Activated CD4-positive, alpha-beta T cell treated with anti-CD3 and anti-CD28 coated beads for 4 hours (primary cell): ENCODE measurements around the gene IKZF2.
"Not testable (repeated sequence)": the region's sequence is repeated elsewhere in the genome, so short reads cannot be mapped to it uniquely, and the experiment has no call there.

Source experiments
- DNase-seq, 2 donors: peaks; one replicate each; pipeline ENCODE4 v3.0.0-alpha.2; 2020

IKZF2 gene

DNA sequence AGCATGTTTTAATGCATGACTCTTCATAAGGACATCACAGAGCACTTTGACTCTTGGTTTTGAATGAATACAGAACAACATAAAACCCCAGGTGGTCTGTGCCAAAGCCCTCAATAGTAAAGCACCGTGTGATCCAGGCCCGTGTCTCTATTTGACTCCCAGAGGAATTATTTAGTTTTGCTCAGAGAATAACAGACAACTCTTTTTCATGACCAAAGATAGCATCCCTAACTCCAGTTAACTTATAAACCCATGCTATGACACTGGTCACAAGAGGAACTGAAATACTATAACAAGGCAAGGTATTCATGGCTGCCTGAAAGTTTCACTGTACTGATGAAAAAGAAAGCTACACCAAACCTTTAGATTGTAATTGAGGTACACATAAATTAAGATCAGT lies 128.4 kb downstream of the IKZF2 start:
- no peak for DNase-seq

DNA sequence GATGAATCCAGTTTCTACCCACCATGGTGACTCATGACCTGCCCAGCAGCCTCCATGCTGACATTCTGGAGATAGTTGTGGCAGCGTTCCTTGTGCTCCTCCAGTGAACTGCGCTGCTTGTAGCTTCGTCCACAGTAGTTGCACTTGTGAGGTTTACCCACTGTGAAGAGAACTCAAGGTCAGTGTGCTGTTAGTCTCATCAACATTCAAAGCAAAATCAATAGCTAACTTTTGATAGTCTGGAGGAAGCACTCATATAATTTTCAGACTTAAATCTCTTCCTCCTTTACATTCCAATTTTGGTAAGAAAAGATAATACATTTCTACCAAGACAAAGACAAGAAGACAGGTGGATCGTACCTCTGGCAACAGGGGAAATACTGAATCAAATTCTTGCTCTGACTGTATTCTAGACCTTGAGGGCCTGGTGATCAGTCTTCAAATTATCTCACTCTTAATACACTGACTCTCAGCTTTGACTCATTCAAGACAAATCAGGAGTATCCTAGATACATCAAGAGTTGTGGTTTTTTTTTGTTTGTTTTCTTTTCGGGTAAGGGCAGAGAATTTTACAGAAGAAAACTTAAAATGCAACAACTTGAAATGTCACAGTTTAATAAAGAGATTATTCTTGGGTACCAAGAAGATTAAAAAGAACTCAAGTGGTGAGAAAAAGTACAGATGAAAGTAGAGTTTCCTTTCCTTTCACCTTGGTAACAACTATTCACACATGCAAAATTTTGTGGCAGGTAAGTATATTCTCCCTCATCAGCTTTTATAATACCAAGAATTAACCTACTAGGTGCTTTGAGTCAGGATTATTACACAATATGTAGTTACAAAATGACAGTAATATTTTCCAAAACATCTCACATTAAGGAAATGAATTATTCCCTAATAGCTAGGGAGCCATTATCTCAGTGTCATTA lies 129.2 kb downstream of the IKZF2 start:
- no peak for DNase-seq

- DNase-seq, result not testable (repeated sequence)
Measured at GRCh38 chr2:213020913-213021312, 130.5 kb downstream of the IKZF2 start.

DNA sequence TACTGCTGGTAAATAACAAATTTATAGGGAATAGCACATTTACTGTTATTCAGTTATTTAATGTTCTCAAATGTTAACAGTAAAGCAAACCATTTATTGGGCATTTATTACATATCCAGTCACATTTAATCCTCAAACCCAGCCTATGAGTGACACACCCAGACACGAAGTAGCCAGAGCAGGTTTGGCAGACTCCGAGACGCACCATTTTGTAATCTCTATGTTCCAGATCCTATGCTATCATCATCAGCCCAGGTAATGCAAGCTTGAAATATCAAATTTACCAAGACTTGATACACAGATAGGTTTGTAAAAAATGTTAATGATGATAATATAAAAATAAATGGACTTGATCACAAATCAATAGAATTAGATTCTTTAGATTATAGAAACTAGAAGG lies 131.1 kb downstream of the IKZF2 start:
- DNase-seq, result no peak

DNA sequence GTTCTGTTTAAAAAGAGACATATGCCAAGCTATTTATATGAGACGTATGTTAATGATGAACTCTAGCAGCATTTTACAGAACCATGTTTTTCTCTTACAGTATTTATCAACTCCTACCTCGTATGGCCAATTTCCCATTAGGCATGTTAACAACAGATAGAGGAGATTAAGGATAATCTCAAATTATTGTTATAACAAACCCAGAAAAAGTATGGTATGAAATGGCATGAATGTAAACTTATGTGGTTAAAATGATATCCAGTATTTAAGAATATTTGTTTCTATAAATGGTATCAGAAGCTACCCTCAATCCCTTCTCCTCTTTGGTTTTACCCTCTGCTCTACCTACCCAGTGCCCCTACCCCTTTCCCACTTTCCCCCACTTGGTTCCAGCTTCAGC lies 132.0 kb downstream of the IKZF2 start:
- DNase-seq, result no peak

- no peak for DNase-seq
Measured at GRCh38 chr2:213018340-213018901, 133.0 kb downstream of the IKZF2 start.

DNA sequence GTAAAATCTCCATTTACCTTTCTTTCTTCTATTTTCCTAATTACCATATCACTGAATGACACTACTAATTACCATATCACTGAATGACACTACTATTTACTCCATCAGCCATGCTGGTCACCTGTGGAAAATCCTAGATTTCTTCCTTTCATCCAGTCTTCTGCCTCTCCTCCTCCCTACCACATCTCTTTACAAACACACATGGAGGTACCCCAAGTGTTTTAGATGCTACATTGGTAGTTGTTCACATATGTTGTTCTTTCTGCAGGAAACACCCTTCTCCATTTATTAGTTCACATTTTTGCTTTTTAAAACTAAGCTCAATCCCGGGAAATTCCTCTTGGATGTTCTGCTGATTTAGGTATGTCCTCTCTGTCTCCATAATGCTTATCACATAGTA lies 134.0 kb downstream of the IKZF2 start:
- DNase-seq, result no peak

GRCh38 chr2:213016984-213017351 lies 134.4 kb downstream of the IKZF2 start:
- DNase-seq, result no peak

- DNase-seq, result no peak
Measured at GRCh38 chr2:213016166-213016983, 135.0 kb downstream of the IKZF2 start.

GRCh38 chr2:213015387-213016165 lies 135.8 kb downstream of the IKZF2 start:
- no peak for DNase-seq

DNA sequence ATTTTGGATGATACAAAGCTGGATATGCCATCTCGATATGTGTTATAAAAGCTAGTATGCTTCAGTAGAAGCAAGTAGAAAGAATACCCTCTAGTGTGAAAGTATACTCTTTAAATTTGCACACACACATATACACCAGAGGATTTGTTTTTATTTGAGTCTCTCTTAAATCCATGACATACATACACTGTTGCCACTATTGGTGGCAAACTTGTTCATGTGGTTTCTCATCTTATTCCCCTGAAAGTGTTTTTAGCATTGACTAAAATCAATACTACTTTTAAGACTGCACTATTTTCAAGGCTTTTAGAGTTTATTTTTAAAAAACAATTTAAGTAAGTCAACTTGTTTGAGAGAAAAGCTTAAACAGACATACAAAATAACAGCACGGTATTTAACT lies 137.4 kb downstream of the IKZF2 start:
- DNase-seq, result no peak

DNA sequence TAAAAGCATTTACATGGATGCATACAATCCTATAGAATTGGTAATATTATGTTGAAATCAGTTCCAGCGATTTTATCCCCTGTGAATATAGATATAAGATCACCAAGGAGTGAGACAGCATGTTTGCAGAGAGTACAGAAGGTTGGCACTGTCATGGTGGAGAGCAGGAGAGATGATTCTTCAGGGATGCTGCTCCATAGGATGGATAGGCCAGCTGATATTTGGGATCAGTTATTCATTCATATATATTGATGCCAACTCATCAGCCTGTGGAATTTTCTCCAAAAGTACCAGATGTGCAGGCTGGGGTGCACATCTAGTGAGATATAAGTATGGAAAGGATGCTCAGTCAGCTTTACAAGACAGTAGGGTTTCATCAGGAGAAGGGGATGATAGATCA lies 139.9 kb downstream of the IKZF2 start:
- DNase-seq, result no peak

GRCh38 chr2:213010106-213010779 lies 141.2 kb downstream of the IKZF2 start:
- no peak for DNase-seq

DNA sequence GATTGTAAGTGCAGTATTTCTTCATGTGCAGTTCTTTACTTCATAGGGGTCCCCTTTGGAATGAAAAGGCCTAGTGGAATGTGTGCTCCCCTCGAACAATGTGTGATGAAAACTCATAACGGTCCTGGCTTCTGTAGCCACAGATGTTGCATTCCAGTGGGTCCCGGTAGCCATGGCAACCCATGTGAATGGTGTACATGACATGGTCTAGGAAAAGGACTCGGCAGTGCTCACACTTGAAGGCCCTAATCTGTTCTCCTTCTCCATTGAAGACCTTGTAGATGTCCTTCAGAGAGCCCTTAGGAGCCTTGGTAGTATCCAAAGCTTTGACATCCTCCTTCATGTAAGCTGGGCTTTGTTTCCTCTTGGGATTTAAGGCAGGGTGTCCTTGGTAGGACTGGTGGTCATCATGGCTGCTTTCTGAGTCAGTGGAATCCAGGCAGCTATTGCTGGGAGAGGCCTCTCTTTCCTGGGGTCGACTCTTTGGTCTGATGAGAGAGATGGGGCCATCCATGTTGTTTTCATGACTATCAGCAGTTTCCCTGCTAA lies 144.0 kb downstream of the IKZF2 start:
- no peak for DNase-seq

DNA sequence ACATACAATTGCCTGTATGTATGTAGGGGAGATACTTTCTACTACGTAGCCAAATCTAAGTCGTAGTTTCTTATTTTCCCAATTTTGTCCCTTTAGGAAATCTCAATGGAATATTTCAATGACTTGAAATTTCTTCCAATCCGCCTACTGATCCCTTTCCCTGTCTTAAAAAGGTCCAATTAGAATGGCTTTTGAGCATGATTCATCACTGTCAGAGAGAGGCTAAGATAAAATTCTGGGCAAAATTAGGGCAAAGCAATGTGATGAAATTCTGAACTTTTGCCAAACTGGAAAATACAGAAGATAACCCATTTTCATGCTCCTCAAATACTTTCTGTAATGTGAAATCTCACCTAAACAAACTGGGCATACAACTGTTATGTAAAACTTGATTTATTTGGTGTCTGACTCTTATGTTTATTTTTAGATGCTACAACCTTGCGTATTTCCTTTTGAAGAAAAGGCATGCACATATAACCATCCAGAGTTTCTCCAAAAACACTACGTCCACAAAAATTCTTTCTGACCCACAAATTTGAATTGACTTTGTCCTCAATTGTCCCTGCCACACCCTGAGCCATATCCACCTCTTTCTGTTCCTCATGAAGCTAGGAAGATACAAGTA lies 147.1 kb downstream of the IKZF2 start:
- DNase-seq, result no peak

DNA sequence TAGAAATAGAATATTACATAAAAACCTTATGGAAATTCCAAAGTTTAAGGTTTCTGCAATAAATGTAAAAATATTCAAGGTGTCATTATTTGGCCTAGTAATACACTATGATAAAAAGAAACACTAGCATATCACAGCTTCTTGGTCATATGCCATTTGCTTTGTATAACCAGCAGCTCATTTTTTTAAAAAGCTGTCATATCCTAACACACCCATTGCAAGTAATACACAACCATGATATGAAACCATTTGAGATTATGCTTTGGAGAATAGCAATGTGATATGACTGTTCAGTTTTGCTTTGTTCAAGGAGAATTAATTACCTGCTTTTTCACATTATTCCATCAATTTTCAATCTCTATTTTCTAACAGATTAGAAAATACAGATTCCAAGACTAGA lies 149.0 kb downstream of the IKZF2 start:
- no peak for DNase-seq

DNA sequence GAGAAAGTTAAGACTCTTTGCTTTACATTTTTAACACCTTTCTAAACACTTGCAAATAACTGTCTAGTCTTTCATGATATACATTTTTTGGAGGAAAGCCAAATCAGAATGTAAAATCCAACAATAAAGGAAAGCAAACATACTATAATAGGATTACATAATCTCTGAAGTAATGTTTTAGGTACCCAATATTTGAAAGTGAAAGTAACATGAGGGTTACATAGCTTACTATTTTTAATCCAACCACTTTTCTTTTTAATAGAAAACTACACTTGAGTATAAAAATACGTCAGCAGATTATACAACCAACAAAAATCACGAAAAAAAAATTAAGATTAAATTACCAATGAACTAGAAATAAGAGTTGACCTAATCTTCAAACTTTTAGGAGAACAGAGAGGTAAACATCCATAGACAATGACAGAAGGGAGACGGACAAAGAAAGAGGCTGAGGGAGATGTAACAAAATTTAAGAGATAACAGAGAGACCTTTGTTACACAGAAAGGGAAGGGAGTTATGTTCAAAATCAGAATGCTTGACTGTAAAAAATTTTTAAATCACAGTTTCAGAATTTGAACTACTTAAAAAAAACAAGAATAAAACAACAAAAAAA lies 150.0 kb downstream of the IKZF2 start:
- no peak for DNase-seq

DNA sequence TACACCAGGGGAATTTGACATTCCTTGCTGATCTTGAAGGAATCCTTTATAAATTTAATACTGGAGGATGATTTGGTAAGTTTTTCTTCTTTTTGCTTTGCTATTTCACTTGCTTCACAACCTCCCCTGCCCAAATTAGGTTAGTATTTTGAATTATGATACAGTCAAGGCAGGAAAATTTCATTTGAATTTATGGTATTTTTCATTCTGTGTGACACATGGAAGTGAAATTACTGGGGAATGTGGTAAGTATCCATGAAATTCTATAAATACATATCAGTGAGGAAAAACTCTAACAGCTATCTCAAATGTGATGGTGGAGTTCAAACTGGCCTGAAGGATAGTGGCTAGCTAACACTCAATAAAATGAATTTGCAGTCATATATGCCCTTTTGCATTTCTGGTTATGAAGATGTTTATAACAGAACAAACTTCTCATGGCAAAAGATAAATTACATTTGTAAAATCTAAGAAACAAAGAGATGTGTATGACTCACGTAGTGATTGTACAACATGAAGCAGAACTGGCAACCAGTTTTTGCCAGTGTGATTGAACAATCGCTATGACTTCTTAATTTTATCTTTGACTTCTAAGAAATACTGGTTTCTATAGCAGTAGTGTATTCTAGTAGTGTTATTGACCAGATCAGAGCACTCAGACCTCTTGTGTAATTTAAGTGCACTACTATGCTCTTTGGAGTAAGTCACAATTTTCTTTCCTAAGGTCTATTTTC lies 152.6 kb downstream of the IKZF2 start:
- DNase-seq, result no peak

DNA sequence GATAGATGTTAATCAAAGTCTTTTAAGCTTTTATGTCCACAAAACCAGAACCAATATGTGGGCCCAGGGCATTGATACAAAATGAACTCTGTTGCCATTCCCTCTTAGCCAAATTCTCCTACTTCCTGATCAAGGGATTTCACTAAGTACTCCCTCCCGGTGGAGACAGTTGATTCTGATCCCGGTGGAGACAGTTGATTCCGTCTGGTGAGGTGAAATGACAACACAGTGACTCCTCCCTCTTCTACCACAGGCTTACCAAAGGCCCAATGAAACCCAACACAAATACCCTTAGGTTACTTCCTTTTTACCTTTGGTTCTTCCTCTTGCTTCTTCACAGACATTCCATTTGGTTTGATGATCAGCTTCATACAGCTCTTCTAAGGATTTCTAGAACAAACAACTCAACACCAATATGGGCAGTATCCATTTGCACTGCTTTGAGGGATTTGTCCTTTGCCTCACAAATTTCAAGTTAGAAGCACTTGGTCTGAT lies 153.8 kb downstream of the IKZF2 start:
- DNase-seq, result no peak

DNA sequence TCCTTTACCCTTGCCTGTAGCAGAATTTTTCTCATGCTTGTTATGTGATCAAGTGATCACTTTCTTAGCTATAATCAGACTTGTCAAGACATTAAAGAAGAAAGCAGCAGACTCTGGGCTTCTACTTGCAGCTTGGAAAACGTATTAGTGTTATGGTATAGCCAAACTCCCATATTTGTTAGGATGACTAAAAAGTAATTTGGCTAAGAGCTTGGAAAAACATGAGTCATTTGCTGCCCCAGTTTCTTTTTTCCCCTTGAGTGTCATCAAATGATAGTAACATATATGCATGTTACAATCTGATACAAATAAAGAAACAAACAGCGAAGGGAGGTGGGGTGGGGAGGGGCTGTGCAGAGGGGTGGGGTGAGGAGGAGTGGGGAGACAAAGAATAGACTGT lies 155.5 kb downstream of the IKZF2 start:
- DNase-seq, result no peak
